Fibroblast of lung (primary cell): Measurements from ENCODE around the gene FSTL4.

ENCODE experiments used
- CTCF ChIP-seq, 2 donors: IDR thresholded peaks in 1 of 2; conservative IDR thresholded peaks in 1 of 2; 1 replicate in 1 of 2; 2 replicates in 1 of 2; pipeline ENCODE4 v1.5.1; 2011 to 2012; ENCODE audit warnings: low read length in 2 of 2, control low read depth in 1 of 2, inconsistent platforms in 1 of 2, low read depth in 1 of 2, mild to moderate bottlenecking in 1 of 2
- EZH2 ChIP-seq: IDR thresholded peaks from 2 replicates; pipeline ENCODE4 v1.5.1; 2012; ENCODE audit warnings: low read length, control low read depth, mild to moderate bottlenecking; ENCODE audit errors: missing control alignments

DNA sequence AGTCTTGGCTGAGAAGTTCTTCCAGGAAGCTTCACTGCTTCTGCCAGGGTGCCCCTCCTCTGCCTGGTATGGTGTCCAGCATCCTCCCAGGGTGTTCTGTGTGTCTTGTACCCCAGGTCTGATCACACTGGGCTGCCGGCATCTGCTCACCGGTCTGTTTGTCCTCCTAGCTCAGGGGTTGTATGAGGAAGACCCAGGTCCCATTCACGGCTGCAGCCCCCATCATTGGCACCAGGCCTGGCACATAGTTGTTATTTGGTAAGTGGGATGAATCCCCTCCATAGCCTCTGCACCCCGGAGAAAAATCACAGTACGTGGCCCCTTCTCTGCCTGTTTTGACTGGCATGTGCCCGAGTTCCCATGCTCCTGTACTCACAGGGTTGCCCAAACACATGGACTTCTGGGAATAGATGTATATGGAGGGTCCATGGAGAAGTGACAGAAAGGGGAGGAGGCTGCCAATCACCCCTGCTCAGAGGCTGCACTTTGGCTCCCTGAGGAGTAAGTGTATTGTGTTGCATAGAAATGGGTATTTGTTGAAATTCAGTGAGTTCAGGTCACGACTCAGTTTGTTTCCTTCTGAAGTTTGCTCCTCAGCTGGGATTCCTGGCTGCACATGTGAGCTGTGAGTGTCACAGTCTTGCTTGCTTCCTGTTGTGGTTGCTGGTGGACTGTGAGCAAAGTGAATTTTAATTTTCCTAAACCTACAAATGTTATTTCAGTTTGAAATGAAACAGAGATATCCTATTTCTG is 464.4 kb downstream of the FSTL4 start:
- no peak for TF ChIP-seq CTCF (conservative IDR thresholded peaks at IDR 0.05 in 1 of 2, IDR thresholded peaks at IDR 0.05 in 1 of 2; ENCODE audit: low read depth in 1 of 2, low read length in 2 of 2)
- no peak for TF ChIP-seq EZH2
